ENCODE results near the gene MTMR12. TPM values are rescaled to one million over a fixed set of nuclear protein-coding genes. Genes with fewer than 3 reads are reported as not detected.

MTMR12 gene
- total and polyA plus RNA-seq, 2 of the 13 experiments (the other 11 are each of a cell fraction or from before 2014, with no cell fraction given): 23.4 to 36.6 TPM

GRCh38 chr5:32312595-32313332, at the start of gene MTMR12 (continued):
- TF ChIP-seq, protein P1, sequence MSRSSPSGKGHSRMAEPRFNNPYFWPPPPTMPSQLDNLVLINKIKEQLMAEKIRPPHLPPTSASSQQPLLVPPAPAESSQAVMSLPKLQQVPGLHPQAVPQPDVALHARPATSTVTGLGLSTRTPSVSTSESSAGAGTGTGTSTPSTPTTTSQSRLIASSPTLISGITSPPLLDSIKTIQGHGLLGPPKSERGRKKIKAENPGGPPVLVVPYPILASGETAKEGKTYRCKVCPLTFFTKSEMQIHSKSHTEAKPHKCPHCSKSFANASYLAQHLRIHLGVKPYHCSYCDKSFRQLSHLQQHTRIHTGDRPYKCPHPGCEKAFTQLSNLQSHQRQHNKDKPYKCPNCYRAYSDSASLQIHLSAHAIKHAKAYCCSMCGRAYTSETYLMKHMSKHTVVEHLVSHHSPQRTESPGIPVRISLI (CRISPR knock-in tag; IDR thresholded peaks at IDR 0.05; ENCODE audit: borderline replicate concordance): no peak
- no peak for TF ChIP-seq NPAS2 (CRISPR knock-in tag; IDR thresholded peaks at IDR 0.05; ENCODE audit: borderline replicate concordance)
- 0 out of 2 replicates have a peak, but pooled peaks have one; percentile 15 for TF ChIP-seq ZC3H13 (CRISPR knock-in tag; IDR thresholded peaks at IDR 0.05)
- TF ChIP-seq SMAD1 (CRISPR knock-in tag; IDR thresholded peaks at IDR 0.05; ENCODE audit: borderline replicate concordance, low read depth): no peak
- TF ChIP-seq, protein P2, sequence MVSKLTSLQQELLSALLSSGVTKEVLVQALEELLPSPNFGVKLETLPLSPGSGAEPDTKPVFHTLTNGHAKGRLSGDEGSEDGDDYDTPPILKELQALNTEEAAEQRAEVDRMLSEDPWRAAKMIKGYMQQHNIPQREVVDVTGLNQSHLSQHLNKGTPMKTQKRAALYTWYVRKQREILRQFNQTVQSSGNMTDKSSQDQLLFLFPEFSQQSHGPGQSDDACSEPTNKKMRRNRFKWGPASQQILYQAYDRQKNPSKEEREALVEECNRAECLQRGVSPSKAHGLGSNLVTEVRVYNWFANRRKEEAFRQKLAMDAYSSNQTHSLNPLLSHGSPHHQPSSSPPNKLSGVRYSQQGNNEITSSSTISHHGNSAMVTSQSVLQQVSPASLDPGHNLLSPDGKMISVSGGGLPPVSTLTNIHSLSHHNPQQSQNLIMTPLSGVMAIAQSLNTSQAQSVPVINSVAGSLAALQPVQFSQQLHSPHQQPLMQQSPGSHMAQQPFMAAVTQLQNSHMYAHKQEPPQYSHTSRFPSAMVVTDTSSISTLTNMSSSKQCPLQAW (CRISPR knock-in tag; IDR thresholded peaks at IDR 0.05): no peak; the same call in 1 of the 2 replicates
- TF ChIP-seq ELF4 (CRISPR knock-in tag; IDR thresholded peaks at IDR 0.05; ENCODE audit: borderline replicate concordance): 0 out of 2 replicates have a peak, but pooled peaks have one; percentile 23
- TF ChIP-seq, protein P3, sequence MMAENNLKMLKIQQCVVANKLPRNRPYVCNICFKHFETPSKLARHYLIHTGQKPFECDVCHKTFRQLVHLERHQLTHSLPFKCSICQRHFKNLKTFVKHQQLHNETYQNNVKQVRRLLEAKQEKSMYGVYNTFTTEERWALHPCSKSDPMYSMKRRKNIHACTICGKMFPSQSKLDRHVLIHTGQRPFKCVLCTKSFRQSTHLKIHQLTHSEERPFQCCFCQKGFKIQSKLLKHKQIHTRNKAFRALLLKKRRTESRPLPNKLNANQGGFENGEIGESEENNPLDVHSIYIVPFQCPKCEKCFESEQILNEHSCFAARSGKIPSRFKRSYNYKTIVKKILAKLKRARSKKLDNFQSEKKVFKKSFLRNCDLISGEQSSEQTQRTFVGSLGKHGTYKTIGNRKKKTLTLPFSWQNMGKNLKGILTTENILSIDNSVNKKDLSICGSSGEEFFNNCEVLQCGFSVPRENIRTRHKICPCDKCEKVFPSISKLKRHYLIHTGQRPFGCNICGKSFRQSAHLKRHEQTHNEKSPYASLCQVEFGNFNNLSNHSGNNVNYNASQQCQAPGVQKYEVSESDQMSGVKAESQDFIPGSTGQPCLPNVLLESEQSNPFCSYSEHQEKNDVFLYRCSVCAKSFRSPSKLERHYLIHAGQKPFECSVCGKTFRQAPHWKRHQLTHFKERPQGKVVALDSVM (CRISPR knock-in tag; IDR thresholded peaks at IDR 0.05): no peak
- no peak for TF ChIP-seq SETDB1 (CRISPR knock-in tag; IDR thresholded peaks at IDR 0.05; ENCODE audit: borderline replicate concordance)
- TF ChIP-seq HOXD1 (CRISPR knock-in tag; IDR thresholded peaks at IDR 0.05): 0 out of 2 replicates have a peak, but pooled peaks have one; percentile 30
- 0 out of 2 replicates have a peak, but pooled peaks have one; percentile 90 for TF ChIP-seq KLF12 (CRISPR knock-in tag; IDR thresholded peaks at IDR 0.05; ENCODE audit: borderline replicate concordance)
- TF ChIP-seq, protein P4, sequence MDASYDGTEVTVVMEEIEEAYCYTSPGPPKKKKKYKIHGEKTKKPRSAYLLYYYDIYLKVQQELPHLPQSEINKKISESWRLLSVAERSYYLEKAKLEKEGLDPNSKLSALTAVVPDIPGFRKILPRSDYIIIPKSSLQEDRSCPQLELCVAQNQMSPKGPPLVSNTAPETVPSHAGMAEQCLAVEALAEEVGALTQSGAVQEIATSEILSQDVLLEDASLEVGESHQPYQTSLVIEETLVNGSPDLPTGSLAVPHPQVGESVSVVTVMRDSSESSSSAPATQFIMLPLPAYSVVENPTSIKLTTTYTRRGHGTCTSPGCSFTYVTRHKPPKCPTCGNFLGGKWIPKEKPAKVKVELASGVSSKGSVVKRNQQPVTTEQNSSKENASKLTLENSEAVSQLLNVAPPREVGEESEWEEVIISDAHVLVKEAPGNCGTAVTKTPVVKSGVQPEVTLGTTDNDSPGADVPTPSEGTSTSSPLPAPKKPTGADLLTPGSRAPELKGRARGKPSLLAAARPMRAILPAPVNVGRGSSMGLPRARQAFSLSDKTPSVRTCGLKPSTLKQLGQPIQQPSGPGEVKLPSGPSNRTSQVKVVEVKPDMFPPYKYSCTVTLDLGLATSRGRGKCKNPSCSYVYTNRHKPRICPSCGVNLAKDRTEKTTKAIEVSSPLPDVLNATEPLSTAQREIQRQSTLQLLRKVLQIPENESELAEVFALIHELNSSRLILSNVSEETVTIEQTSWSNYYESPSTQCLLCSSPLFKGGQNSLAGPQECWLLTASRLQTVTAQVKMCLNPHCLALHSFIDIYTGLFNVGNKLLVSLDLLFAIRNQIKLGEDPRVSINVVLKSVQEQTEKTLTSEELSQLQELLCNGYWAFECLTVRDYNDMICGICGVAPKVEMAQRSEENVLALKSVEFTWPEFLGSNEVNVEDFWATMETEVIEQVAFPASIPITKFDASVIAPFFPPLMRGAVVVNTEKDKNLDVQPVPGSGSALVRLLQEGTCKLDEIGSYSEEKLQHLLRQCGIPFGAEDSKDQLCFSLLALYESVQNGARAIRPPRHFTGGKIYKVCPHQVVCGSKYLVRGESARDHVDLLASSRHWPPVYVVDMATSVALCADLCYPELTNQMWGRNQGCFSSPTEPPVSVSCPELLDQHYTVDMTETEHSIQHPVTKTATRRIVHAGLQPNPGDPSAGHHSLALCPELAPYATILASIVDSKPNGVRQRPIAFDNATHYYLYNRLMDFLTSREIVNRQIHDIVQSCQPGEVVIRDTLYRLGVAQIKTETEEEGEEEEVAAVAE (CRISPR knock-in tag; IDR thresholded peaks at IDR 0.05; ENCODE audit: borderline replicate concordance): no peak
- no peak for TF ChIP-seq CHD4 (IDR thresholded peaks at IDR 0.05; ENCODE audit: borderline replicate concordance, low read length)
- peak; percentile 78 for TF ChIP-seq HNRNPLL (IDR thresholded peaks at IDR 0.05; ENCODE audit: low read depth, low read length, poor library complexity, severe bottlenecking)
- peak; percentile 70; the same call in 1 of the 2 replicates for TF ChIP-seq EED (CRISPR knock-in tag; IDR thresholded peaks at IDR 0.05)
- 0 out of 2 replicates have a peak, but pooled peaks have one; percentile 70 for TF ChIP-seq ZNF468 (CRISPR knock-in tag; IDR thresholded peaks at IDR 0.05)
- peak in 1 of 2 experiments; percentile 9; a peak in 1 of 4 replicates for TF ChIP-seq EP300 (IDR thresholded peaks at IDR 0.05; ENCODE audit: low read depth in 2 of 2, low read length in 2 of 2)
- TF ChIP-seq EP300 (CRISPR knock-in tag; IDR thresholded peaks at IDR 0.05; ENCODE audit: borderline replicate concordance): no peak
- no peak for TF ChIP-seq NFRKB (IDR thresholded peaks at IDR 0.05)
- no peak for TF ChIP-seq PRMT3 (CRISPR knock-in tag; IDR thresholded peaks at IDR 0.05; ENCODE audit: borderline replicate concordance, low read depth)

Measured in HepG2 (cell line).